Esophagus mucosa (tissue), 1 donor: Measurements from ENCODE around the gene AGBL5. TPM values are rescaled to one million over a fixed set of nuclear protein-coding genes. Genes with fewer than 3 reads are reported as not detected.
A peak's percentile ranks its signal among the peaks of the same experiment; 100 is the strongest.

ENCODE experiments used
- ATAC-seq: fragments of 200-7000 bp; cut with Tn5 transposase; one replicate; pipeline ENCODE4 v1.9.1; 2020
- total RNA-seq: library from RNA; stranded (reverse); gene quantifications from one replicate; pipeline ENCODE4 v1.2.4, GENCODE V29; 2023
- donor health status: DM: yes; HTN: yes; CAD: no.

The AGBL5 gene
- total RNA-seq, 1 donor from 2014 or later = 14.1 TPM

GRCh38 chr2:27025281-27025800, 26.1 kb upstream of the AGBL5 start:
- no peak for ATAC-seq

DNA sequence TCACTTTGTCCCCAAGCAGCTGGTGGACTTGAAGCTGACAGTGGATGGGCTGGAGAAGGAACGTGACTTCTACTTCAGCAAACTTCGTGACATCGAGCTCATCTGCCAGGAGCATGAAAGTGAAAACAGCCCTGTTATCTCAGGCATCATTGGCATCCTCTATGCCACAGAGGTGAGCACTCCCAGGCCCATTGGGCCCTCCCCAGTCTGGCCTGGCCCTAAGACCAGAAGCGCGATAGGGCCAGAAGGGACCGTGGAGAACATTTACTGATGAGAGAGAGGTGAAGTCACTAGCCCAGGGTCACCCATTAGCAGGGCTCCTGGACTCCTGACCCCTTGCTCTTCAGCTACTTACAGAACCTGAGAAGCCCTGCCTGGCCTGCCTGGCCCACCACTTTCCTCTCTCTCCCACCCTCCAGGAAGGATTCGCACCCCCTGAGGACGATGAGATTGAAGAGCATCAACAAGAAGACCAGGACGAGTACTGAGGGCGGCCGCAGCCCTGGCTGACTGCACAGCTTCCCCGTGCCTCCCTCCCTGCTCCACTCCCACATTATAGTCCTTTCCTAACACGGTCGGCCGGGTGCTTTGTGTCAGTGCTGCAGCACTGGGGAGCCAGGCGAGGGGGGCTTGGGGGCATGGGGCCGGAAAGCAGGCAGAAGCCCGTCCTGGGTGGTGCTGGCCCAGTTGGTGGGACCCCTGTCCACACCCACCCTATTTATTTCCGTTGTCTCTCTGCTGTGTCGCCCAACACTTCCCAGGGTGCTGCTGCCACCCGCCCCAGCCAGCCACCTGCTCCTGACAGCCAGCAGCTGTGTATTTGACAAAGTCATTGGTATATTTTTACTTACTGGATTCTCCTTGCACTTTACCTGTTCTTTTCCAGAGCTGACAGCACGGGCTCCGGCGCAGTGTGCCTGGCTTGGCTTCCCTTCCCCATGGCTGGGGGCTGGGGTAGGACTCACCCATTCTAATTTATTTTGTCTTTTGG, 25.3 kb upstream of the AGBL5 start:
- ATAC-seq = no peak

DNA sequence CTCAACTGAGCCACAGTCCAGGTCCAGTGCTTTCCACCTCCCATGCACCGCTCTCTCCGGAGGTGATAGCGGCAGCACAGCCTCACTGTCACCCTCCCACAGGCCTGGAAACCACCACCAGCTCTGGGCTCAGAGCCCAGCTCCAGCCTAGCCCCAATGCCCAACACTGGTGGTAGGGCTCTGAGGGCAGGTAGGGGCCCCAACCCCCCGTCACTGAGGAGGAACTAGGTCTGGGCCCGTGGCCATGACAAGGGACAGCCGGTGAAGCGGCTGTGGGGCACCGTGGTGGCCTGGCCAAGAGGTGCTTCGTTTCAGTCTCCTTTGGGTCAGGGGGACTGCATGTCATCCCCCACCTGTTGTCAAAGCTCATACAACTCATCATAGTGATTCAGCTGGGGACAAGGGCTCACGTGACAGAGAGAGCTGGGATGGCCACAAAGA, 24.2 kb upstream of the AGBL5 start:
- ATAC-seq = no peak

GRCh38 chr2:27029051-27029450, 22.4 kb upstream of the AGBL5 start:
- ATAC-seq = no peak

- ATAC-seq = peak; percentile 94
Measured at GRCh38 chr2:27032495-27033252, 18.8 kb upstream of the AGBL5 start, which contains the start of gene TMEM214. TMEM214 (plus strand) TSS chr2:27032965; CDS start chr2:27033016, 51 bp downstream.

GRCh38 chr2:27033253-27033852, 18.1 kb upstream of the AGBL5 start:
- no peak for ATAC-seq

DNA sequence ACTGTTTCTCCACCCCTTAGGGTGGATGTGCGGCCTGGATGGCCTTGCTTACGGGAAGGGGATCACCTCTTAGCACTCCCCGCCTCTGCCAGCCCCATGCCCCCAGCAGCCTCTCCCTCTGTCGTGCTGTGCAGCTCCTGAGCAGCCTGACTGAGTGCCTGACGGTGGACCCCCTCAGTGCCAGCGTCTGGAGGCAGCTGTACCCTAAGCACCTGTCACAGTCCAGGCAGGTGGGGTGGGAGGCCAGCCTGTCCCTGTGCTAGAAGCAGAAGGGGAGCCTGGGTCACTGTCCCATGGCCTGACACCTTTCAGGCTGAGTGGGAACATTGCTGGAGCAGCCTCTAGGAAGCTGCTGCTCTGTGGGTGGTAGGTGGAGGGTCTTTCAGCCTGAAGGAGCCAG, 13.5 kb upstream of the AGBL5 start:
- ATAC-seq = peak; percentile 10

GRCh38 chr2:27038631-27039339, 12.7 kb upstream of the AGBL5 start:
- ATAC-seq = no peak

- ATAC-seq = no peak
Measured at GRCh38 chr2:27039426-27039825, 12.0 kb upstream of the AGBL5 start.

- no peak for ATAC-seq
Measured at GRCh38 chr2:27039871-27040270, 11.6 kb upstream of the AGBL5 start.

DNA sequence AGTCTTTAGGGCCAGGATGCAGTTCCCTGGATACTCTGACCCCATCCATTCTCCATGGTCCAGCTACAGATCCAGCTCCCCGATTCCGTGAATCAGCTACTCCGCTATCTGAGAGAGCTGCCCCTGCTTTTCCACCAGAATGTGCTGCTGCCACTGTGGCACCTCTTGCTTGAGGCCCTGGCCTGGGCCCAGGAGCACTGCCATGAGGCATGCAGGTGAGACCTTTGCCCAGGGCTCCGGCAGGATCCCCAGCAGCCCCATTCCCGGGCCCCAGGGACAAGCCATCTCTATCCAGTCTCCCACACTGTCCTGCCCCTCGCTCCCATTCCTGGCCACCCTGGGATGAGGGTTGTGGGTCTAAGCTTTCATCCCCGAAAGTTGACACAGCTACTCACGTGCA, 11.2 kb upstream of the AGBL5 start:
- no peak for ATAC-seq

GRCh38 chr2:27041752-27042151, 9.7 kb upstream of the AGBL5 start:
- ATAC-seq = no peak

DNA sequence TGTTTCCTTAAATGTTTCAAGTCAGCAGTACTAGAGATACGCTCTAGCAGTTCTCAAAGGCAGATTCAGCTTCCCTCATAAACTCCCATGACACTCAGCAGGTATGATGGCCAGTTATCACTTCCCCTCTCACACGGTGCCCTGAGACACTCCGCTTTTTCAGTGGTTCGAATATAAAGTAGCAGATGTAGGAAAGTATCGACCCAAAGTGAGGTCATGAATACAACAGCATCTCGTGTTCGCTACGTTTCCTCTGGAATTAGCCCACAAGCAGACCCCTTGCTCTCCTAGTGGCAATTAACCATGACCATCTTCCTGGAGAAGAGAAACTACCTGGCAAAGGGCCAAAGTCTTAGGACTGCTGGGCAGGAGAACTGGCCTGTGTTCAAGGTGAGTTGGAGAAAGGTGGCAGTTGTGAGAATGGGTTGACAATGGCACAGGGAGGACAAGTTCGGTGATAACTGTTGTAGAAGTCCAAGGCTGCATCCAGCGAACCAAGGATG, 9.3 kb upstream of the AGBL5 start:
- no peak for ATAC-seq

- ATAC-seq = no peak
Measured at GRCh38 chr2:27042985-27043634, 8.4 kb upstream of the AGBL5 start.

GRCh38 chr2:27049422-27050280, 1.8 kb upstream of the AGBL5 start:
- peak; percentile 19 for ATAC-seq

DNA sequence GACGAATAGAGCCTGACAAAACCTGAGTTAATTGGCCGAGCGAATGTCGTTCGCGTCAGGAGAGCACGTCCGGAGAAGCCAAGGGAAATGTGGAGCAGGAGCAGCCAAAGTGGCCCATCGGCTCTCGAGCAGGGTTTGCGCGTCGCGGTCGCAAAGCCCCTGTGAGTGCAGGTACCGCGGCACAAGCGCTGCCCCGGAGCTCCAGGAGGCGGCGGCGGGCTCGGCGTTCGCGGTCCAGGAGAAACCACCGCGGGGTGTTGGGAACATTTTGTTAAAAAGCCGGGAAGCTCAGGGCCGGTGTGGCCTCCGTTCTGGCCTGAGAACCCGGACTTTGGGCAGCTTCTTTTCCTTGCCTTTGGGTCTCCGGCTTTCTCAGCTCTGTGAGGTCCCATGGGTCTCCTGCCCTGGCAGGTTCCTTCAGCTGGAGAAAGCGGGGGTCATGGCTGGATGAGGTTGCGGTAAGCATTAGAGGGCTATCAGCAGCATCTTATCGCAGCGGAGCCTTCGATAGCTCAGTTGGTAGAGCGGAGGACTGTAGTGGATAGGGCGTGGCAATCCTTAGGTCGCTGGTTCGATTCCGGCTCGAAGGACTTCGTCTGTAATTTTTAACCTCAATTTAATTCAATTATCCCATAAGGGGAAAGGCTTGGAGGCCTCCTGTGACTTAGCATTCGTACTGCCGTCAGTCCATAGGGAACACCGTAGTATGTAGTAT, 1.0 kb upstream of the AGBL5 start:
- ATAC-seq = peak; percentile 82

DNA sequence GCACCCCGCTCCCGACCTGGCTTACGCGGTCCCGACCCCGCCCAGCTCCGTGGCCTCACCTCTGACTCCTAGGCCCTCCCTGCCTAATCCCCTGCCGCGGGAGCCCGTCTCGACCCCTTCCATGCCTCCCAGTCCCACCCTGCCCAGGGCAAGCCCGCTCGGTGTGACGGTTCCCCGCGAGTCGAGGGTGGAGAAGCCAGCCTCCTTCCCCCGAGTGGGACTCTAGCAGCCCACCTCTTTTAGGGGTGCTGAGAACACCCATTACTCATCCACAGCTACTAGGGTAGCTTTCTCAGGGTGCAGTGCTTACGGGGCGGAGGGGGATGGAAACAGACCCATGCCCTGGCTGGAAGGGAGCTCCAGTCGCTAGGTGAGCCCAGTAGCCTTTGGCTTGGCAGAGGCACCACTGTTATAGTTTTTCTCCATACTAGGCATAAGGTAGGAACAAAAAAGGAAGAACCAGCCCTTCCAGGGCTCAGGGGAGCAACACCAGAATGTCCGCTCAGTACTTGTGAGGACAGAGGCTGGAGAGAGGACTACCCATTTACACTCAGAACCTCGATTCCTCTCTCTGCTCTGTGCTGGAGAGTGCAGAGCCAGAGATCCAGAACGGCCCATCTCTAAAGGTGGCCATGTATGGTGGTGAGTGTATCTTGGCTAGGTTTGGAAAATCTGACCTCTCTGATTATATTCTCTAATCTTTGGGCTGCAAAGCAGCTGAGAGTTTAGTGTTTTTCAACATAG, 606 bp downstream of the AGBL5 start:
- ATAC-seq = peak; percentile 9

DNA sequence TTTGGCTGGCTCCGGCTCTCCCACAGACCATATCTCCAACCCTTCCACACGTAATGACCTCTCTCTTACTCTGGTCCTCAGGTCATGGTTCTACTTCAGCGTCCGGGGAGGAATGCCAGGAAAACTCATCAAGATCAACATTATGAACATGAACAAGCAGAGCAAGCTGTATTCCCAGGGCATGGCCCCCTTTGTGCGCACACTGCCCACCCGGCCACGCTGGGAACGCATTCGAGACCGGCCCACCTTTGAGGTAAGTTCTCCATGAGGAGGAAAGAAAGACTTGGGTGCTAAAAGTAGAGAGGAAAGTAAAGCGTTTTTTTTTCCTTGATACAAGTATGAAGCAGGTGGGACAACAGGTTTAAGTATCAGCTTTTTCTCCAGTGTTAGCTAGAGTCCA, 1.9 kb downstream of the AGBL5 start:
- no peak for ATAC-seq

- no peak for ATAC-seq
Measured at GRCh38 chr2:27053776-27054175, 2.3 kb downstream of the AGBL5 start.
